Transverse colon (tissue), 4 donors: Measurements from ENCODE around the gene ZNF385B.

Experiments used
- EP300 ChIP-seq: sonication (generic); formaldehyde crosslinking; IDR thresholded peaks from one replicate; pipeline ENCODE4 v1.6.1; 2017; ENCODE audit warnings: antibody characterized with exemption, low read depth
- POLR2A ChIP-seq: fragments of 450-650 bp; IDR thresholded peaks from one replicate; pipeline ENCODE4 v1.6.1; 2016; ENCODE audit warnings: antibody characterized with exemption, mild to moderate bottlenecking, moderate library complexity
- POLR2AphosphoS5 ChIP-seq, 3 donors: sonication (generic); formaldehyde crosslinking; IDR thresholded peaks; one replicate each; pipeline ENCODE4 v1.6.1; 2016; ENCODE audit warnings: antibody characterized with exemption in 3 of 3
- TF ChIP-seq, protein P1 (sequence below), 5 experiments: fragments of 200-600 bp in 3 of 5; fragments of 450-650 bp in 2 of 5; sonication (generic) in 3 of 5; IDR thresholded peaks; 1 replicate in 2 of 5; 2 replicates in 3 of 5; pipeline ENCODE4 v1.5.1; 2016 to 2017; ENCODE audit warnings: antibody characterized with exemption in 5 of 5, inconsistent platforms in 3 of 5, mild to moderate bottlenecking in 2 of 5, moderate library complexity in 1 of 5

GRCh38 chr2:179646173-179646769 lies 215.1 kb downstream of the ZNF385B start:
- TF ChIP-seq, protein P1, sequence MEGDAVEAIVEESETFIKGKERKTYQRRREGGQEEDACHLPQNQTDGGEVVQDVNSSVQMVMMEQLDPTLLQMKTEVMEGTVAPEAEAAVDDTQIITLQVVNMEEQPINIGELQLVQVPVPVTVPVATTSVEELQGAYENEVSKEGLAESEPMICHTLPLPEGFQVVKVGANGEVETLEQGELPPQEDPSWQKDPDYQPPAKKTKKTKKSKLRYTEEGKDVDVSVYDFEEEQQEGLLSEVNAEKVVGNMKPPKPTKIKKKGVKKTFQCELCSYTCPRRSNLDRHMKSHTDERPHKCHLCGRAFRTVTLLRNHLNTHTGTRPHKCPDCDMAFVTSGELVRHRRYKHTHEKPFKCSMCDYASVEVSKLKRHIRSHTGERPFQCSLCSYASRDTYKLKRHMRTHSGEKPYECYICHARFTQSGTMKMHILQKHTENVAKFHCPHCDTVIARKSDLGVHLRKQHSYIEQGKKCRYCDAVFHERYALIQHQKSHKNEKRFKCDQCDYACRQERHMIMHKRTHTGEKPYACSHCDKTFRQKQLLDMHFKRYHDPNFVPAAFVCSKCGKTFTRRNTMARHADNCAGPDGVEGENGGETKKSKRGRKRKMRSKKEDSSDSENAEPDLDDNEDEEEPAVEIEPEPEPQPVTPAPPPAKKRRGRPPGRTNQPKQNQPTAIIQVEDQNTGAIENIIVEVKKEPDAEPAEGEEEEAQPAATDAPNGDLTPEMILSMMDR (IDR thresholded peaks at IDR 0.05) = no peak
- no peak for TF ChIP-seq POLR2AphosphoS5 (IDR thresholded peaks at IDR 0.05)
- no peak for TF ChIP-seq POLR2A
- no peak for TF ChIP-seq EP300
